IgD-negative memory B cell (primary cell): Measurements from ENCODE around the gene MLLT10. TPM values are rescaled to one million over a fixed set of nuclear protein-coding genes. Genes with fewer than 3 reads are reported as not detected.
"Not testable (repeated sequence)": the region's sequence is repeated elsewhere in the genome, so short reads cannot be mapped to it uniquely, and the experiment has no call there.

Source experiments
- H3K27ac Mint-ChIP-seq, 3 donors: one replicate each; pipeline ENCODE4 v1.8.0; 2020 to 2022; ENCODE audit warnings: mild to moderate bottlenecking in 3 of 3, mixed read lengths in 3 of 3, moderate library complexity in 1 of 3
- H3K27me3 Mint-ChIP-seq: one replicate; pipeline ENCODE4 v1.8.0; 2021; ENCODE audit warnings: mixed read lengths
- H3K36me3 Mint-ChIP-seq: one replicate; pipeline ENCODE4 v1.8.0; 2020; ENCODE audit warnings: mild to moderate bottlenecking, mixed read lengths
- H3K4me1 Mint-ChIP-seq, 3 donors: one replicate each; pipeline ENCODE4 v1.8.0; 2020 to 2022; ENCODE audit warnings: mixed read lengths in 3 of 3, mild to moderate bottlenecking in 1 of 3
- H3K4me3 Mint-ChIP-seq, 4 donors: one replicate each; pipeline ENCODE4 v1.8.0; 2020 to 2022; ENCODE audit warnings: mild to moderate bottlenecking in 4 of 4, mixed read lengths in 4 of 4, moderate library complexity in 3 of 4
- H3K9me3 Mint-ChIP-seq, 3 donors: one replicate each; pipeline ENCODE4 v1.8.0; 2020 to 2021; ENCODE audit warnings: mixed read lengths in 3 of 3, mild to moderate bottlenecking in 1 of 3
- polyA plus RNA-seq: library from polyadenylated mRNA; unstranded; fragments of 300-500 nt; fragmentation: Illumina TruSeq; gene quantifications from one replicate; pipeline ENCODE4 v1.2.3, GENCODE V29; 2021

MLLT10 gene
- polyA plus RNA-seq, 1 donor from 2014 or later, result 8.7 TPM

- Mint-ChIP-seq H3K27ac (no peak overlapping the region), H3K4me3 (no peak overlapping the region), H3K4me1 (peaks cover 0 to 11% (median 6%) of the 10 kb centered on the region in 3 donors), H3K27me3 (no peaks in the 10 kb centered on the region), H3K9me3 (no peaks in the 10 kb centered on the region), H3K36me3 (peaks cover 13% of the 10 kb centered on the region)
Observed at GRCh38 chr10:21628023-21628422, 94.0 kb downstream of the MLLT10 start.

GRCh38 chr10:21628645-21629044, 94.6 kb downstream of the MLLT10 start:
- H3K9me3 Mint-ChIP-seq, H3K27me3 Mint-ChIP-seq, H3K27ac Mint-ChIP-seq, H3K4me3 Mint-ChIP-seq: not testable (repeated sequence)
- Mint-ChIP-seq H3K36me3 (peaks cover 13% of the 10 kb centered on the region), H3K4me1 (peaks cover 0 to 11% (median 6%) of the 10 kb centered on the region in 3 donors)

- Mint-ChIP-seq H3K4me1 (peaks cover 13 to 18% (median 15%) of the 10 kb centered on the region in 3 donors), H3K27me3 (no peaks in the 10 kb centered on the region), H3K9me3 (no peaks in the 10 kb centered on the region), H3K4me3 (no peak overlapping the region), H3K36me3 (peaks cover 15% of the 10 kb centered on the region), H3K27ac (no peak overlapping the region)
Observed at GRCh38 chr10:21634599-21635365, 100.8 kb downstream of the MLLT10 start.

GRCh38 chr10:21637795-21638194, 103.8 kb downstream of the MLLT10 start:
- no peak overlapping the region for H3K27ac Mint-ChIP-seq
- H3K9me3 Mint-ChIP-seq, result no peaks in the 10 kb centered on the region
- no peak overlapping the region for H3K4me3 Mint-ChIP-seq
- H3K36me3 Mint-ChIP-seq, result peaks cover 12% of the 10 kb centered on the region
- peaks cover 8 to 18% (median 9%) of the 10 kb centered on the region in 3 donors for H3K4me1 Mint-ChIP-seq
- H3K27me3 Mint-ChIP-seq, result no peaks in the 10 kb centered on the region

GRCh38 chr10:21638681-21639080, 104.6 kb downstream of the MLLT10 start:
- H3K4me1 Mint-ChIP-seq, result peaks cover 8 to 18% (median 11%) of the 10 kb centered on the region in 3 donors
- H3K27ac Mint-ChIP-seq, result no peak overlapping the region
- no peaks in the 10 kb centered on the region for H3K27me3 Mint-ChIP-seq
- H3K36me3 Mint-ChIP-seq, result peaks cover 12% of the 10 kb centered on the region
- no peak overlapping the region for H3K4me3 Mint-ChIP-seq
- no peaks in the 10 kb centered on the region for H3K9me3 Mint-ChIP-seq

GRCh38 chr10:21648040-21648439, 114.0 kb downstream of the MLLT10 start:
- Mint-ChIP-seq H3K27me3 (no peaks in the 10 kb centered on the region), H3K4me1 (peaks cover 12 to 19% (median 13%) of the 10 kb centered on the region in 3 donors), H3K27ac (no peak overlapping the region), H3K36me3 (peaks cover 18% of the 10 kb centered on the region), H3K9me3 (no peaks in the 10 kb centered on the region), H3K4me3 (no peak overlapping the region)

GRCh38 chr10:21649454-21649872, 115.4 kb downstream of the MLLT10 start:
- no peaks in the 10 kb centered on the region for H3K27me3 Mint-ChIP-seq
- H3K4me3 Mint-ChIP-seq, result no peak overlapping the region
- H3K36me3 Mint-ChIP-seq, result peaks cover 18% of the 10 kb centered on the region
- H3K4me1 Mint-ChIP-seq, result peaks cover 9 to 14% (median 10%) of the 10 kb centered on the region in 3 donors
- H3K9me3 Mint-ChIP-seq, result no peaks in the 10 kb centered on the region
- peak overlapping the region in 1 of 3 donors; percentile 89 for H3K27ac Mint-ChIP-seq

GRCh38 chr10:21650353-21650752, 116.3 kb downstream of the MLLT10 start:
- H3K27me3 Mint-ChIP-seq, result no peaks in the 10 kb centered on the region
- H3K9me3 Mint-ChIP-seq, result no peaks in the 10 kb centered on the region

GRCh38 chr10:21655236-21655635, 121.2 kb downstream of the MLLT10 start:
- H3K9me3 Mint-ChIP-seq, result no peaks in the 10 kb centered on the region
- peaks cover 0 to 4% (median 0%) of the 10 kb centered on the region in 3 donors for H3K4me1 Mint-ChIP-seq
- H3K27me3 Mint-ChIP-seq, result no peaks in the 10 kb centered on the region
- H3K4me3 Mint-ChIP-seq, result no peak overlapping the region
- H3K36me3 Mint-ChIP-seq, result peaks cover 2% of the 10 kb centered on the region
- H3K27ac Mint-ChIP-seq, result no peak overlapping the region

More at GRCh38 chr10:21650353-21650752, 116.3 kb downstream of the MLLT10 start:
- Mint-ChIP-seq H3K4me1 (peaks cover 8 to 9% (median 9%) of the 10 kb centered on the region in 3 donors), H3K27ac (no peak overlapping the region), H3K4me3 (no peak overlapping the region), H3K36me3 (peaks cover 18% of the 10 kb centered on the region)

- H3K4me3 Mint-ChIP-seq, result no peak overlapping the region
- no peaks in the 10 kb centered on the region for H3K27me3 Mint-ChIP-seq
- no peaks in the 10 kb centered on the region for H3K9me3 Mint-ChIP-seq
- H3K36me3 Mint-ChIP-seq, result peaks cover 2% of the 10 kb centered on the region
- no peak overlapping the region for H3K27ac Mint-ChIP-seq
- peaks cover 0 to 4% (median 0%) of the 10 kb centered on the region in 3 donors for H3K4me1 Mint-ChIP-seq
Observed at GRCh38 chr10:21655687-21656086, 121.7 kb downstream of the MLLT10 start.

GRCh38 chr10:21661087-21661486, 127.1 kb downstream of the MLLT10 start:
- Mint-ChIP-seq H3K4me3 (no peak overlapping the region), H3K4me1 (peaks cover 12 to 26% (median 16%) of the 10 kb centered on the region in 3 donors), H3K36me3 (peaks cover 1% of the 10 kb centered on the region), H3K9me3 (no peaks in the 10 kb centered on the region), H3K27me3 (no peaks in the 10 kb centered on the region), H3K27ac (no peak overlapping the region)

- Mint-ChIP-seq H3K27ac (no peak overlapping the region), H3K27me3 (no peaks in the 10 kb centered on the region), H3K4me3 (no peak overlapping the region), H3K4me1 (peaks cover 12 to 27% (median 16%) of the 10 kb centered on the region in 3 donors), H3K36me3 (peaks cover 4% of the 10 kb centered on the region), H3K9me3 (no peaks in the 10 kb centered on the region)
Observed at GRCh38 chr10:21661935-21662334, 127.9 kb downstream of the MLLT10 start.

- H3K4me3 Mint-ChIP-seq, result no peak overlapping the region
Observed at GRCh38 chr10:21662635-21663034, 128.6 kb downstream of the MLLT10 start.

GRCh38 chr10:21668831-21669230, 134.8 kb downstream of the MLLT10 start:
- peaks cover 4% of the 10 kb centered on the region for H3K36me3 Mint-ChIP-seq
- H3K4me3 Mint-ChIP-seq, result no peak overlapping the region
- no peaks in the 10 kb centered on the region for H3K27me3 Mint-ChIP-seq
- no peak overlapping the region for H3K27ac Mint-ChIP-seq
- H3K9me3 Mint-ChIP-seq, result no peaks in the 10 kb centered on the region
- H3K4me1 Mint-ChIP-seq, result peaks cover 18 to 25% (median 23%) of the 10 kb centered on the region in 3 donors

More at GRCh38 chr10:21662635-21663034, 128.6 kb downstream of the MLLT10 start:
- peaks cover 14 to 27% (median 19%) of the 10 kb centered on the region in 3 donors for H3K4me1 Mint-ChIP-seq
- no peak overlapping the region for H3K27ac Mint-ChIP-seq
- H3K9me3 Mint-ChIP-seq, result no peaks in the 10 kb centered on the region
- no peaks in the 10 kb centered on the region for H3K27me3 Mint-ChIP-seq
- H3K36me3 Mint-ChIP-seq, result peaks cover 4% of the 10 kb centered on the region

- no peak overlapping the region for H3K4me3 Mint-ChIP-seq
- no peaks in the 10 kb centered on the region for H3K9me3 Mint-ChIP-seq
- H3K4me1 Mint-ChIP-seq, result peaks cover 18 to 25% (median 23%) of the 10 kb centered on the region in 3 donors
- peak overlapping the region in 1 of 3 donors; percentile 8 for H3K27ac Mint-ChIP-seq
- H3K36me3 Mint-ChIP-seq, result peaks cover 4% of the 10 kb centered on the region
- H3K27me3 Mint-ChIP-seq, result no peaks in the 10 kb centered on the region
Observed at GRCh38 chr10:21670391-21670790, 136.4 kb downstream of the MLLT10 start.

GRCh38 chr10:21673668-21674067, 139.6 kb downstream of the MLLT10 start:
- Mint-ChIP-seq H3K4me1 (peaks cover 14 to 16% (median 14%) of the 10 kb centered on the region in 3 donors), H3K4me3 (no peak overlapping the region), H3K36me3 (peaks cover 9% of the 10 kb centered on the region), H3K9me3 (no peaks in the 10 kb centered on the region), H3K27me3 (no peaks in the 10 kb centered on the region), H3K27ac (no peak overlapping the region)
